A549 (cell line): ENCODE data around the gene IGFBP4. TPM values are rescaled to one million over a fixed set of nuclear protein-coding genes. Genes with fewer than 3 reads are reported as not detected.

Experiments
- CEBPB ChIP-seq, 2 experiments: fragments of >200 bp in 1 of 2; sonication (Bioruptor Twin) in 1 of 2; formaldehyde crosslinking in 1 of 2; IDR thresholded peaks; 2 replicates each; pipeline ENCODE4 v1.6.1; 2012 to 2016
- EHF ChIP-seq: fragments of 250-450 bp; sonication (Bioruptor Pico); IDR thresholded peaks from 2 replicates; pipeline ENCODE4 v1.5.0; 2020; ENCODE audit warnings: mild to moderate bottlenecking
- ESRRA ChIP-seq: fragments of 150-350 bp; IDR thresholded peaks from 2 replicates; pipeline ENCODE4 v1.6.1; 2014; ENCODE audit warnings: mild to moderate bottlenecking, low read length, borderline replicate concordance
- FOSB ChIP-seq: fragments of 250-450 bp; sonication (Bioruptor Pico); IDR thresholded peaks from 2 replicates; pipeline ENCODE4 v1.5.0; 2020; ENCODE audit warnings: mild to moderate bottlenecking, moderate library complexity
- FOSL2 ChIP-seq, 2 experiments: fragments of 450-650 bp in 1 of 2; fragments of >200 bp in 1 of 2; sonication (Bioruptor Twin) in 1 of 2; formaldehyde crosslinking; IDR thresholded peaks; 2 replicates each; pipeline versions ENCODE4 v1.5.0 to v1.6.1; 2016 to 2020; ENCODE audit warnings: mild to moderate bottlenecking in 1 of 2, moderate library complexity in 1 of 2
- FOXS1 ChIP-seq: fragments of 250-450 bp; sonication (Bioruptor Pico); IDR thresholded peaks from 2 replicates; pipeline ENCODE4 v1.5.0; 2020; ENCODE audit warnings: mild to moderate bottlenecking, moderate library complexity
- HDAC2 ChIP-seq: fragments of 200-600 bp; sonication (generic); IDR thresholded peaks from 2 replicates; pipeline ENCODE4 v1.6.1; 2016
- HEYL ChIP-seq: fragments of 250-450 bp; sonication (Bioruptor Pico); IDR thresholded peaks from 2 replicates; pipeline ENCODE4 v1.8.0; 2021; ENCODE audit warnings: mild to moderate bottlenecking, moderate library complexity
- HOXA7 ChIP-seq: fragments of 250-450 bp; sonication (Bioruptor Pico); IDR thresholded peaks from 2 replicates; pipeline ENCODE4 v1.5.0; 2020; ENCODE audit warnings: mild to moderate bottlenecking, moderate library complexity
- HOXB13 ChIP-seq: fragments of 250-450 bp; sonication (Bioruptor Pico); IDR thresholded peaks from 2 replicates; pipeline ENCODE4 v1.5.0; 2020; ENCODE audit warnings: low read depth, mild to moderate bottlenecking, moderate library complexity
- JUN ChIP-seq, 2 experiments: fragments of >200 bp; sonication (Bioruptor Twin); formaldehyde crosslinking; IDR thresholded peaks; 2 replicates in 1 of 2; 3 replicates in 1 of 2; pipeline ENCODE4 v1.6.1; 2016 to 2017
- JUNB ChIP-seq: fragments of >200 bp; sonication (Bioruptor Twin); formaldehyde crosslinking; IDR thresholded peaks from 2 replicates; pipeline ENCODE4 v1.6.1; 2016
- KDM1A ChIP-seq: fragments of 200-600 bp; sonication (generic); IDR thresholded peaks from 2 replicates; pipeline ENCODE4 v1.6.1; 2016; ENCODE audit warnings: low read depth, mild to moderate bottlenecking
- KDM5A ChIP-seq: fragments of 200-600 bp; sonication (generic); IDR thresholded peaks from 2 replicates; pipeline ENCODE4 v1.6.1; 2016; ENCODE audit warnings: antibody characterized with exemption, mild to moderate bottlenecking
- MAFK ChIP-seq: fragments of 450-650 bp; IDR thresholded peaks from 2 replicates; pipeline ENCODE4 v1.6.1; 2014; ENCODE audit not compliant: partially characterized antibody
- MAX ChIP-seq: IDR thresholded peaks from 2 replicates; pipeline ENCODE4 v1.6.1; 2012
- MYC ChIP-seq: IDR thresholded peaks from 2 replicates; pipeline ENCODE4 v1.6.1; 2012; ENCODE audit warnings: mild to moderate bottlenecking, inconsistent platforms, low read length, improper control_type of control experiment, borderline replicate concordance
- NPAS2 ChIP-seq: fragments of 250-450 bp; sonication (Bioruptor Pico); IDR thresholded peaks from 2 replicates; pipeline ENCODE4 v1.8.0; 2022; ENCODE audit warnings: mild to moderate bottlenecking, moderate library complexity, borderline replicate concordance
- NR3C1 ChIP-seq: fragments of >200 bp; sonication (Bioruptor Twin); formaldehyde crosslinking; IDR thresholded peaks from 3 replicates; pipeline ENCODE4 v1.6.1; 2017
- POLR2AphosphoS2 ChIP-seq: conservative IDR thresholded peaks from 2 replicates; pipeline ENCODE4 v1.6.1; 2012; ENCODE audit warnings: low read length, improper control_type of control experiment, inconsistent platforms
- RAD21 ChIP-seq, 2 experiments: fragments of >200 bp in 1 of 2; sonication (Bioruptor Twin) in 1 of 2; formaldehyde crosslinking in 1 of 2; IDR thresholded peaks in 1 of 2; conservative IDR thresholded peaks in 1 of 2; 2 replicates in 1 of 2; 3 replicates in 1 of 2; pipeline ENCODE4 v1.6.1; 2012 to 2018; ENCODE audit warnings: inconsistent platforms in 1 of 2
- REST ChIP-seq: fragments of 200-600 bp; sonication (generic); IDR thresholded peaks from 2 replicates; pipeline ENCODE4 v1.6.1; 2016; ENCODE audit warnings: antibody characterized with exemption, mild to moderate bottlenecking, moderate library complexity
- RFX5 ChIP-seq: fragments of 450-650 bp; IDR thresholded peaks from 2 replicates; pipeline ENCODE4 v1.7.1; 2014; ENCODE audit warnings: antibody characterized with exemption, mild to moderate bottlenecking, moderate library complexity
- SREBF2 ChIP-seq: fragments of 450-650 bp; IDR thresholded peaks from 2 replicates; pipeline ENCODE4 v1.6.1; 2014; ENCODE audit warnings: mild to moderate bottlenecking, moderate library complexity
- ZC3H11A ChIP-seq: fragments of 450-650 bp; IDR thresholded peaks from 2 replicates; pipeline ENCODE4 v1.6.1; 2014; ENCODE audit warnings: antibody characterized with exemption, mild to moderate bottlenecking
- ZFP36 ChIP-seq: fragments of 450-650 bp; IDR thresholded peaks from 2 replicates; pipeline ENCODE4 v1.6.1; 2014; ENCODE audit warnings: borderline replicate concordance; ENCODE audit not compliant: partially characterized antibody
- polyA plus RNA-seq, 4 experiments: library from polyadenylated mRNA; depleted of rRNA in 3 of 4; stranded (reverse); fragments of >200 nt; fragmentation: RNase III in 1 of 4; extraction: RNeasy Plus Mini Kit Qiagen cat#74134 plus additional on column Dnase treatment in 1 of 4; gene quantifications; 2 replicates in 3 of 4; 3 replicates in 1 of 4; pipeline ENCODE4 v1.2.3, GENCODE V29; 2011 to 2017
- TF ChIP-seq, protein P1 (sequence below): fragments of 150-350 bp; IDR thresholded peaks from 2 replicates; pipeline ENCODE4 v1.6.1; 2014; ENCODE audit warnings: low read depth, mild to moderate bottlenecking, low read length
- TF ChIP-seq, protein P2 (sequence below): fragments of >200 bp; sonication (Bioruptor Twin); formaldehyde crosslinking; IDR thresholded peaks from 2 replicates; pipeline ENCODE4 v1.6.1; 2016
- TF ChIP-seq, protein P3 (sequence below): fragments of 250-450 bp; sonication (Bioruptor Pico); IDR thresholded peaks from 2 replicates; pipeline ENCODE4 v1.5.0; 2021; ENCODE audit warnings: mild to moderate bottlenecking, moderate library complexity, borderline replicate concordance
- TF ChIP-seq, protein P4 (sequence below): fragments of >200 bp; sonication (Bioruptor Twin); formaldehyde crosslinking; IDR thresholded peaks from 3 replicates; pipeline ENCODE4 v1.5.1; 2016

IGFBP4 gene
- polyA plus RNA-seq, 2 of the 4 experiments (the other 2 are of a cell fraction): 1,080 to 1,829 TPM

DNA sequence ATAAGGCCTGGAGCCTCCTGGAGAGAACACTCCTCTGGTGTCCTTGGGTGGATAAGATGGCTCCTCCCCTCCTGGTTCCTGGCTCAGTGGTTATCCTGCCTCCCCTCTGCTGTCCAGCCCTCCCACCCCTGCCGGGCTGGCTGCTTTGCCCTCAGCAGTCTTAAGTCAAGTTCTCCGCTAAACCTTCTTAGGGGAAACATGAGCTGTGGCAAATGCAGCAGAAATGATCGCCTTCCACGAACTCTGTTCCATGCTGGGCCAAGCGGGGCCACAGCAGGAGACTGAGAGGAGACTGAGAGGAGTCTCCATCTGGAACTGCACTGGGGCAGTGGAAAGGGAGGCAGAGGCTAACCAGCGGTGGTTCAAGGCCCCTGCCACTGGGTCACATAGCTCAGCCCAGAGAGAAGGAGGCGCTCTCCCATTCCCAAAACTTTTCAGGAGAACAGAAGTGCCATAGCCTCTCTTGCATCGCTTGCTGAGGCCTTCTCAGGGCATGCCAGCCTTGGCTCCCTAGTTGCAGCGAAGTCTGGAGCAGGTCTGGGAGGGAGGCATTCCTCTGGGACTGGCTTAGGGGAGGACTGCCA lies 31.3 kb downstream of the IGFBP4 start (continued):
- TF ChIP-seq RAD21 (conservative IDR thresholded peaks at IDR 0.05 in 1 of 2, IDR thresholded peaks at IDR 0.05 in 1 of 2) (no peak), NPAS2 (CRISPR knock-in tag) (no peak), SREBF2 (no peak), HEYL (CRISPR knock-in tag) (0 out of 2 replicates have a peak, but pooled peaks have one; percentile 12), CEBPB (IDR thresholded peaks at IDR 0.05) (no peak), MYC (no peak), ESRRA (no peak), FOXS1 (CRISPR knock-in tag) (no peak; the same call in 1 of the 2 replicates), POLR2AphosphoS2 (peak; percentile 89), FOSB (CRISPR knock-in tag) (peak; percentile 84; the same call in 1 of the 2 replicates), KDM1A (no peak), KDM5A (no peak), NR3C1 (no peak), RFX5 (no peak), REST (no peak; the same call in 1 of the 2 replicates), ZFP36 (no peak), HDAC2 (no peak), MAFK (no peak), MAX (no peak; the same call in 1 of the 2 replicates), ZC3H11A (no peak), JUNB (no peak), JUN (IDR thresholded peaks at IDR 0.05) (peak in 1 of 2 experiments; percentile 36; a peak in 3 of 5 replicates), EHF (CRISPR knock-in tag) (no peak), FOSL2 (IDR thresholded peaks at IDR 0.05) (no peak), FOSL2 (CRISPR knock-in tag; IDR thresholded peaks at IDR 0.05) (peak; percentile 31; the same call in 1 of the 2 replicates), HOXA7 (CRISPR knock-in tag) (peak; percentile 80), HOXB13 (CRISPR knock-in tag) (peak; percentile 16; the same call in 1 of the 2 replicates)
- TF ChIP-seq, protein P1, sequence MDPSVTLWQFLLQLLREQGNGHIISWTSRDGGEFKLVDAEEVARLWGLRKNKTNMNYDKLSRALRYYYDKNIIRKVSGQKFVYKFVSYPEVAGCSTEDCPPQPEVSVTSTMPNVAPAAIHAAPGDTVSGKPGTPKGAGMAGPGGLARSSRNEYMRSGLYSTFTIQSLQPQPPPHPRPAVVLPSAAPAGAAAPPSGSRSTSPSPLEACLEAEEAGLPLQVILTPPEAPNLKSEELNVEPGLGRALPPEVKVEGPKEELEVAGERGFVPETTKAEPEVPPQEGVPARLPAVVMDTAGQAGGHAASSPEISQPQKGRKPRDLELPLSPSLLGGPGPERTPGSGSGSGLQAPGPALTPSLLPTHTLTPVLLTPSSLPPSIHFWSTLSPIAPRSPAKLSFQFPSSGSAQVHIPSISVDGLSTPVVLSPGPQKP: no peak
- TF ChIP-seq, protein P2, sequence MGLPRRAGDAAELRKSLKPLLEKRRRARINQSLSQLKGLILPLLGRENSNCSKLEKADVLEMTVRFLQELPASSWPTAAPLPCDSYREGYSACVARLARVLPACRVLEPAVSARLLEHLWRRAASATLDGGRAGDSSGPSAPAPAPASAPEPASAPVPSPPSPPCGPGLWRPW: no peak
- TF ChIP-seq, protein P3, sequence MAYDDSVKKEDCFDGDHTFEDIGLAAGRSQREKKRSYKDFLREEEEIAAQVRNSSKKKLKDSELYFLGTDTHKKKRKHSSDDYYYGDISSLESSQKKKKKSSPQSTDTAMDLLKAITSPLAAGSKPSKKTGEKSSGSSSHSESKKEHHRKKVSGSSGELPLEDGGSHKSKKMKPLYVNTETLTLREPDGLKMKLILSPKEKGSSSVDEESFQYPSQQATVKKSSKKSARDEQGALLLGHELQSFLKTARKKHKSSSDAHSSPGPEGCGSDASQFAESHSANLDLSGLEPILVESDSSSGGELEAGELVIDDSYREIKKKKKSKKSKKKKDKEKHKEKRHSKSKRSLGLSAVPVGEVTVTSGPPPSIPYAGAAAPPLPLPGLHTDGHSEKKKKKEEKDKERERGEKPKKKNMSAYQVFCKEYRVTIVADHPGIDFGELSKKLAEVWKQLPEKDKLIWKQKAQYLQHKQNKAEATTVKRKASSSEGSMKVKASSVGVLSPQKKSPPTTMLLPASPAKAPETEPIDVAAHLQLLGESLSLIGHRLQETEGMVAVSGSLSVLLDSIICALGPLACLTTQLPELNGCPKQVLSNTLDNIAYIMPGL (CRISPR knock-in tag): no peak
- TF ChIP-seq, protein P4, sequence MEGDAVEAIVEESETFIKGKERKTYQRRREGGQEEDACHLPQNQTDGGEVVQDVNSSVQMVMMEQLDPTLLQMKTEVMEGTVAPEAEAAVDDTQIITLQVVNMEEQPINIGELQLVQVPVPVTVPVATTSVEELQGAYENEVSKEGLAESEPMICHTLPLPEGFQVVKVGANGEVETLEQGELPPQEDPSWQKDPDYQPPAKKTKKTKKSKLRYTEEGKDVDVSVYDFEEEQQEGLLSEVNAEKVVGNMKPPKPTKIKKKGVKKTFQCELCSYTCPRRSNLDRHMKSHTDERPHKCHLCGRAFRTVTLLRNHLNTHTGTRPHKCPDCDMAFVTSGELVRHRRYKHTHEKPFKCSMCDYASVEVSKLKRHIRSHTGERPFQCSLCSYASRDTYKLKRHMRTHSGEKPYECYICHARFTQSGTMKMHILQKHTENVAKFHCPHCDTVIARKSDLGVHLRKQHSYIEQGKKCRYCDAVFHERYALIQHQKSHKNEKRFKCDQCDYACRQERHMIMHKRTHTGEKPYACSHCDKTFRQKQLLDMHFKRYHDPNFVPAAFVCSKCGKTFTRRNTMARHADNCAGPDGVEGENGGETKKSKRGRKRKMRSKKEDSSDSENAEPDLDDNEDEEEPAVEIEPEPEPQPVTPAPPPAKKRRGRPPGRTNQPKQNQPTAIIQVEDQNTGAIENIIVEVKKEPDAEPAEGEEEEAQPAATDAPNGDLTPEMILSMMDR: no peak
